CD14-positive monocyte (primary cell): ENCODE results near the gene ADH4. TPM values are rescaled to one million over a fixed set of nuclear protein-coding genes. Genes with fewer than 3 reads are reported as not detected.
A peak's percentile ranks its signal among the peaks of the same experiment; 100 is the strongest.

Experiments used
- DNase-seq, 3 donors: peaks; one replicate each; pipeline ENCODE4 v3.0.0-alpha.2; 2011 to 2022
- H2AFZ ChIP-seq: 2 replicates; pipeline ENCODE4 v1.6.0; 2012; ENCODE audit warnings: mild to moderate bottlenecking, low read depth, low read length, inconsistent platforms; ENCODE audit not compliant: insufficient read depth, poor library complexity, severe bottlenecking
- H3K27ac ChIP-seq, 2 donors: 1 replicate in 1 of 2; 2 replicates in 1 of 2; pipeline ENCODE4 v1.5.1; 2012 to 2013; ENCODE audit warnings: low read length in 2 of 2, control low read depth in 1 of 2, inconsistent platforms in 1 of 2, low read depth in 1 of 2, mild to moderate bottlenecking in 1 of 2
- H3K27me3 ChIP-seq, 2 donors: one replicate each; pipeline versions ENCODE4 v1.6.0 to v1.6.1; 2011 to 2013; ENCODE audit warnings: low read length in 2 of 2; ENCODE audit not compliant: control insufficient read depth in 2 of 2, insufficient read depth in 2 of 2
- H3K36me3 ChIP-seq, 2 donors: replicated peaks in 1 of 2; 1 replicate in 1 of 2; 2 replicates in 1 of 2; pipeline versions ENCODE4 v1.5.1 to v1.6.1; 2012 to 2013; ENCODE audit warnings: low read length in 2 of 2, control low read depth in 1 of 2, inconsistent platforms in 1 of 2, mild to moderate bottlenecking in 1 of 2; ENCODE audit not compliant: insufficient read depth in 2 of 2, control insufficient read depth in 1 of 2
- H3K4me1 ChIP-seq, 2 donors: 1 replicate in 1 of 2; 2 replicates in 1 of 2; pipeline versions ENCODE4 v1.5.1 to v1.6.1; 2012 to 2013; ENCODE audit warnings: low read length in 2 of 2, control low read depth in 1 of 2, inconsistent platforms in 1 of 2, mild to moderate bottlenecking in 1 of 2, moderate library complexity in 1 of 2; ENCODE audit not compliant: insufficient read depth in 2 of 2, control insufficient read depth in 1 of 2
- H3K4me2 ChIP-seq: replicated peaks from 2 replicates; pipeline ENCODE3; 2012; ENCODE audit warnings: low read length, moderate library complexity, mild to moderate bottlenecking; ENCODE audit not compliant: poor library complexity, severe bottlenecking; ENCODE audit errors: extremely low read depth
- H3K4me3 ChIP-seq, 3 experiments: fragments of 200-600 bp in 1 of 3; sonication (generic) in 1 of 3; replicated peaks in 1 of 3; 1 replicate in 2 of 3; 2 replicates in 1 of 3; pipeline ENCODE4 v1.5.1; 2011 to 2013; ENCODE audit warnings: low read length in 3 of 3, mild to moderate bottlenecking in 3 of 3, control low read depth in 2 of 3, low read depth in 2 of 3, inconsistent platforms in 1 of 3, moderate library complexity in 1 of 3
- H3K79me2 ChIP-seq: 2 replicates; pipeline ENCODE4 v1.6.0; 2012; ENCODE audit warnings: mild to moderate bottlenecking, control low read depth, inconsistent platforms, low read length, moderate library complexity; ENCODE audit not compliant: insufficient read depth
- H3K9ac ChIP-seq: 2 replicates; pipeline ENCODE4 v1.6.0; 2017; ENCODE audit warnings: low read length, mild to moderate bottlenecking; ENCODE audit not compliant: insufficient read depth, poor library complexity, severe bottlenecking
- H3K9me3 ChIP-seq, 2 donors: replicated peaks in 1 of 2; 1 replicate in 1 of 2; 2 replicates in 1 of 2; pipeline versions ENCODE4 v1.5.1 to v1.6.1; 2012 to 2013; ENCODE audit warnings: low read length in 2 of 2, control low read depth in 1 of 2; ENCODE audit not compliant: control insufficient read depth in 1 of 2, insufficient read depth in 1 of 2
- H4K20me1 ChIP-seq: 2 replicates; pipeline ENCODE4 v1.6.0; 2012; ENCODE audit warnings: mild to moderate bottlenecking, low read length, control low read depth, moderate library complexity; ENCODE audit not compliant: insufficient read depth
- H3K27ac Mint-ChIP-seq, 7 donors: one replicate each; pipeline ENCODE4 v1.8.0; 2020; ENCODE audit warnings: mild to moderate bottlenecking in 7 of 7, mixed read lengths in 7 of 7, moderate library complexity in 6 of 7, inconsistent platforms in 2 of 7
- H3K27me3 Mint-ChIP-seq, 3 donors: one replicate each; pipeline ENCODE4 v1.8.0; 2021 to 2022; ENCODE audit warnings: low read depth in 3 of 3, mild to moderate bottlenecking in 3 of 3, mixed read lengths in 3 of 3, moderate library complexity in 3 of 3, inconsistent platforms in 1 of 3
- H3K36me3 Mint-ChIP-seq, 2 donors: one replicate each; pipeline ENCODE4 v1.8.0; 2020; ENCODE audit warnings: mixed read lengths in 2 of 2, inconsistent platforms in 1 of 2, mild to moderate bottlenecking in 1 of 2
- H3K4me1 Mint-ChIP-seq: one replicate; pipeline ENCODE4 v1.8.0; 2020; ENCODE audit warnings: mild to moderate bottlenecking, mixed read lengths
- H3K4me3 Mint-ChIP-seq, 2 donors: one replicate each; pipeline ENCODE4 v1.8.0; 2020; ENCODE audit warnings: mild to moderate bottlenecking in 2 of 2, mixed read lengths in 2 of 2, moderate library complexity in 1 of 2
- H3K9me3 Mint-ChIP-seq, 7 donors: one replicate each; pipeline ENCODE4 v1.8.0; 2020 to 2022; ENCODE audit warnings: mixed read lengths in 7 of 7, mild to moderate bottlenecking in 6 of 7, moderate library complexity in 6 of 7, inconsistent platforms in 2 of 7
- CTCF ChIP-seq: fragments of 200-600 bp; IDR thresholded peaks from one replicate; pipeline ENCODE4 v1.8.0; 2022; ENCODE audit warnings: antibody characterized with exemption, mild to moderate bottlenecking
- WGBS: methylation state at CpG from one replicate; pipeline ENCODE4 v1.1.5; 2013; ENCODE audit warnings: missing lambda C conversion rate; ENCODE audit not compliant: insufficient coverage; 5-methylcytosine and 5-hydroxymethylcytosine counted together
- intact Hi-C, 2 donors: fragments of 100-400 bp; cut with micrococcal nuclease; formaldehyde crosslinking; loops; one replicate each; pipeline versions ENCODE4 v1.15.0 to v1.15.1; 2023
- polyA plus RNA-seq, 3 donors: library from polyadenylated mRNA; depleted of rRNA in 1 of 3; unstranded in 2 of 3; stranded (reverse) in 1 of 3; fragments of 300-500 nt in 2 of 3; fragments of >200 nt in 1 of 3; fragmentation: Illumina TruSeq in 2 of 3; gene quantifications; 1 replicate in 2 of 3; 2 replicates in 1 of 3; pipeline ENCODE4 v1.2.3, GENCODE V29; 2012 to 2021

The ADH4 gene
- polyA plus RNA-seq, 3 donors = not detected

DNA sequence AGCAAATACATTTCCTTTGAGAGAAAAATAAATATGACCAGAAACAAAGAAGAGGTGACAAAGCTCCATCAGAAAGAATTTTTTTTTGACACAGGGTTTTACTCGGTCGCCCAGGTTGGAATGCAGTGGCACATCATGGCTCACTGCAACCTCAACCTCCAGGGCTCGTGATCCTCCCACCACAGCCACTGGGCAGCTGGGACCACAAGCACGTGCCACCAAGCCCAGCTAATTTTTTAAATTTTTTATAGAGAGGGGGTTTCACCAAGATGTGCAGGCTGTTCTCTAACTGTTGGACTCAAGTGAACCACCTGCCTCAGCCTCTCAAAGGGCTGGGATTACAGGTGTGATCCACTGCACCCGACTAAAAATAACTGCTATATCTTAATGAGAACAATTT is 65.8 kb downstream of the ADH4 start:
- no peaks in the 10 kb centered on the region for H3K9me3 ChIP-seq
- H3K4me1 ChIP-seq = no peaks in the 10 kb centered on the region
- H3K27me3 ChIP-seq = no peaks in the 10 kb centered on the region
- no peaks in the 10 kb centered on the region for H3K9me3 Mint-ChIP-seq
- 100% methylated on average over 2 of the region's 5 CpGs for WGBS
- H3K27me3 Mint-ChIP-seq = peaks cover 0 to 1% (median 0%) of the 10 kb centered on the region in 3 donors
- no peak for TF ChIP-seq CTCF
- H4K20me1 ChIP-seq = no peaks in the 10 kb centered on the region
- H3K36me3 ChIP-seq = peaks cover 87 to 99% of the 10 kb centered on the region in 2 donors
- no peak for DNase-seq
- H3K9ac ChIP-seq = no peak overlapping the region
- H3K27ac Mint-ChIP-seq = no peak overlapping the region
- no peak overlapping the region for H3K4me3 ChIP-seq
- no peak overlapping the region for H3K4me2 ChIP-seq
- no peak overlapping the region for H3K4me3 Mint-ChIP-seq
- H3K27ac ChIP-seq = no peak overlapping the region
- peaks cover 3% of the 10 kb centered on the region for H3K79me2 ChIP-seq
- H3K4me1 Mint-ChIP-seq = no peaks in the 10 kb centered on the region
- H2AFZ ChIP-seq = no peak overlapping the region
- intact Hi-C loops = no loop called here
- peaks cover 69 to 98% of the 10 kb centered on the region in 2 donors for H3K36me3 Mint-ChIP-seq

DNA sequence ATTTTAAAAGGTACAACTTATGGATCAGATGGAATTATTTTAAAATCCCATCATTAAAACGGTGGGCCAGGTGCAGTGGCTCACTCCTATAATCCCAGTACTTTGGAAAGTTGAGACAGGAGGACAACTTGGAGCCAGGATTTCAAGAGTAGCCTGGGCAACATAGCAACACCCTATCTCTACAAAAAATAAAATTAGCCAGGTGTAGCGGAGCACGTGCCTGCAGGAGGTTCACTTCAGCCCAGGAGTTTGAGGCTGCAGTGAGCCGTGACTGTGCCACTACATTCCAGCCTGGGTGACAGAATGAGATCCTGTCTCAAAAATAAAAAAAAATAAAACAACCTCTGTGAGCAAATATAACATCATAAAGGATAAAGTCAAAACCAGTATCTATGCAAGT is 66.9 kb downstream of the ADH4 start:
- H3K4me3 Mint-ChIP-seq = no peak overlapping the region
- no peaks in the 10 kb centered on the region for H3K4me1 ChIP-seq
- H3K9me3 Mint-ChIP-seq = no peaks in the 10 kb centered on the region
- peaks cover 0 to 1% (median 0%) of the 10 kb centered on the region in 3 donors for H3K27me3 Mint-ChIP-seq
- no peaks in the 10 kb centered on the region for H3K4me1 Mint-ChIP-seq
- H3K27ac Mint-ChIP-seq = peak overlapping the region in 2 of 7 donors; percentile 2 to 42
- no peaks in the 10 kb centered on the region for H3K27me3 ChIP-seq
- no peak for DNase-seq
- H3K27ac ChIP-seq = no peak overlapping the region
- no peak for TF ChIP-seq CTCF
- intact Hi-C loops = no loop called here
- H3K4me3 ChIP-seq = no peak overlapping the region
- no peak overlapping the region for H3K9ac ChIP-seq
- no peaks in the 10 kb centered on the region for H3K79me2 ChIP-seq
- H3K4me2 ChIP-seq = no peak overlapping the region
- WGBS = 92% methylated on average over 2 of the region's 4 CpGs
- no peak overlapping the region for H2AFZ ChIP-seq
- peaks cover 76 to 97% of the 10 kb centered on the region in 2 donors for H3K36me3 Mint-ChIP-seq
- H3K9me3 ChIP-seq = no peaks in the 10 kb centered on the region
- peaks cover 87 to 100% of the 10 kb centered on the region in 2 donors for H3K36me3 ChIP-seq
- H4K20me1 ChIP-seq = no peaks in the 10 kb centered on the region
